ENCODE measurements around the gene IFITM5.

GRCh38 chr11:292211-293121 lies 6.9 kb downstream of the IFITM5 start:
- TF ChIP-seq, protein P1, sequence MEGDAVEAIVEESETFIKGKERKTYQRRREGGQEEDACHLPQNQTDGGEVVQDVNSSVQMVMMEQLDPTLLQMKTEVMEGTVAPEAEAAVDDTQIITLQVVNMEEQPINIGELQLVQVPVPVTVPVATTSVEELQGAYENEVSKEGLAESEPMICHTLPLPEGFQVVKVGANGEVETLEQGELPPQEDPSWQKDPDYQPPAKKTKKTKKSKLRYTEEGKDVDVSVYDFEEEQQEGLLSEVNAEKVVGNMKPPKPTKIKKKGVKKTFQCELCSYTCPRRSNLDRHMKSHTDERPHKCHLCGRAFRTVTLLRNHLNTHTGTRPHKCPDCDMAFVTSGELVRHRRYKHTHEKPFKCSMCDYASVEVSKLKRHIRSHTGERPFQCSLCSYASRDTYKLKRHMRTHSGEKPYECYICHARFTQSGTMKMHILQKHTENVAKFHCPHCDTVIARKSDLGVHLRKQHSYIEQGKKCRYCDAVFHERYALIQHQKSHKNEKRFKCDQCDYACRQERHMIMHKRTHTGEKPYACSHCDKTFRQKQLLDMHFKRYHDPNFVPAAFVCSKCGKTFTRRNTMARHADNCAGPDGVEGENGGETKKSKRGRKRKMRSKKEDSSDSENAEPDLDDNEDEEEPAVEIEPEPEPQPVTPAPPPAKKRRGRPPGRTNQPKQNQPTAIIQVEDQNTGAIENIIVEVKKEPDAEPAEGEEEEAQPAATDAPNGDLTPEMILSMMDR (IDR thresholded peaks at IDR 0.05): no peak
- TF ChIP-seq EZH2 (IDR thresholded peaks at IDR 0.05; ENCODE audit: borderline replicate concordance, insufficient read depth, low read depth, low read length, poor library complexity, severe bottlenecking): no peak
